ENCODE measurements around the gene NACC2.
A peak's percentile ranks its signal among the peaks of the same experiment; 100 is the strongest.
"Not testable (repeated sequence)": the region's sequence is repeated elsewhere in the genome, so short reads cannot be mapped to it uniquely, and the experiment has no call there.

Gene NACC2

DNA sequence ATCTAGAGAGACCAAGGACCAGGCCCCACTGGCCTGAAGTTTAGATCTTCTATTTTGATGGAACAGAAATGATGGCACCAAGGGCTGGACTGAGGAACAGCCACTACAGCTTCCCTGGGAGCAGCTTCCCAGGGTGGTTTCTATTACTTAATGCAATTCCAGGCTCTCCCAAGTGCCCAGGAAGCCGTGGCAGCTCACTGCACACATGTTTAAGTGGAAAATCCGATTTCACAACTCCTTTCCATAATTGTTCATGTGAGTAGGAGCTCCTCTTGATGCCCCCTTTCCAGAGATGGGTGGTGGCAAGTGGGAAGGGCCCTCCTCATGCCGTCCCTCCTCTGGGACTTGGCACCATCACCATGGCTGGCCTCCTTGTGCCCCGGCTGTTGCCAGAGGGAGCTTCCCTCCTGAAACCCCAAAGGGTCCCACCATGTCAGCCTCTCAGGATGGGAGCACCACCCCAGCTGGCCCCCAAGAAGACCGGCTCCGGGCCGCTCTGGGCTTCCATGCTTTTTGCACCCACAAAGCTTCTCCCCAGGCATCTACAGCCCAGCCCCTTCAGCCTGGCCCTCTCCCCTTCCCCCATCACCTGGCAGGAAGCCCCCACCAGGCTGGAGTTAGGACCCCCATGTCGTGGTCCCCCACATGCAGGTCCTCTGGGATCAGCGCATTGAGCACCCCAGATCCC is 124.8 kb downstream of the NACC2 start:
- DNase-seq (ENCODE audit: low read depth, low spot score), result no peak
- no peak overlapping the region for H3K27ac ChIP-seq

GRCh38 chr9:135969064-135969683 is 125.9 kb downstream of the NACC2 start:
- no peak overlapping the region for H3K27ac ChIP-seq
- DNase-seq (ENCODE audit: low read depth, low spot score), result no peak

DNA sequence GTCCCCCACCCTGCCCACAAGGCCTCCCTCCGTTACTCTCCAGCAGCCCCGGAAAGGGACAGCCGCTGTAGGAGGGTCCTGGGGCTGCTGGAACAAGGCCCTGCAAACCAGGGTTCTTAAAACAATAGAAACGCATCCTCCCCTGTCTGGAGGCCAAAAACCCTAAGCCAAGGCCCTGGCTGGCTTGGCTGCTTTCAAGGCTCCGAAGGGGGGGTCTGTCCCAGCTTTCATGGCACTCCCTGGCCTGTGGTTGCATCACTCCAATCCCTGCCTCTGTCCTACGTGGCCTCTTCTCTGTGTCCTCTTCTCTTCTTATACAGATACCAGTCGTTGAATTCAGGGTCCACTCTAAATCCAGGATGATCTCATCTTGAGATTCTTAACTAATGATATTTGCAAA is 126.5 kb downstream of the NACC2 start:
- no peak overlapping the region for H3K27ac ChIP-seq
- DNase-seq (ENCODE audit: low read depth, low spot score), result no peak

DNA sequence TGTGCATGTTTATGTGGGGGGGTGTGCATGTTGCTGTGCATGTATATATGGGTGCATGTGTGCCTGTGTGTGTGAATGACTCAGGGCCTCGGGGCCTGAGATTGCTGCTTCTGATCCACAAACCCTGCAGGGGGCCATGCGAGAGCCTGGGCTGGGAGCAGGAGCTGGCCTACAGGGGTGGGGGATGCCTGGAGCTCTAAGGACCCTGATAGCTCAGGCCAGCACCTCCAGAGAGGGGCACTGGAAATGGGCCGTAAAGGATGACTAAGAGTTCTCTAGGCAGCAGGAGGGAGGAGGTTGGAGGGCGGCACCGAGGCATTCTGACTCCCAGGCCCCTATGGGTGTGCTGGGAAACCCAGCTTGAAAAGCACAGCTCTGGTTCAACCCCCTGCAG is 127.0 kb downstream of the NACC2 start:
- no peak for DNase-seq (ENCODE audit: low read depth, low spot score)
- no peak overlapping the region for H3K27ac ChIP-seq

DNA sequence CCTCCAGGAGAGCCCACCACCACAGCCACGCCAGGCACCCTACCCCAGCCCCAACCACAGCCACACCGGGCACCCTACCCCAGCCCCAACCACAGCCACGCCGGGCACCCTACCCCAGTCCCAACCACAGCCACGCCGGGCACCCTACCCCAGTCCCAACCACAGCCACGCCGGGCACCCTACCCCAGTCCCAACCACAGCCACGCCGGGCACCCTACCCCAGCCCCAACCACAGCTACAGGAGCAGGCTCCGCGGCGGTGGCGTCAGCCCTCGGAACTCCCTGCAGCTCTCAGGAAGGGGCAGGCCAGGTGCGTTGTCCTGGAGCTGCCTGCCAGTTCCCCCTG is 128.2 kb downstream of the NACC2 start:
- DNase-seq (ENCODE audit: low read depth, low spot score); H3K27ac ChIP-seq: not testable (repeated sequence)

DNA sequence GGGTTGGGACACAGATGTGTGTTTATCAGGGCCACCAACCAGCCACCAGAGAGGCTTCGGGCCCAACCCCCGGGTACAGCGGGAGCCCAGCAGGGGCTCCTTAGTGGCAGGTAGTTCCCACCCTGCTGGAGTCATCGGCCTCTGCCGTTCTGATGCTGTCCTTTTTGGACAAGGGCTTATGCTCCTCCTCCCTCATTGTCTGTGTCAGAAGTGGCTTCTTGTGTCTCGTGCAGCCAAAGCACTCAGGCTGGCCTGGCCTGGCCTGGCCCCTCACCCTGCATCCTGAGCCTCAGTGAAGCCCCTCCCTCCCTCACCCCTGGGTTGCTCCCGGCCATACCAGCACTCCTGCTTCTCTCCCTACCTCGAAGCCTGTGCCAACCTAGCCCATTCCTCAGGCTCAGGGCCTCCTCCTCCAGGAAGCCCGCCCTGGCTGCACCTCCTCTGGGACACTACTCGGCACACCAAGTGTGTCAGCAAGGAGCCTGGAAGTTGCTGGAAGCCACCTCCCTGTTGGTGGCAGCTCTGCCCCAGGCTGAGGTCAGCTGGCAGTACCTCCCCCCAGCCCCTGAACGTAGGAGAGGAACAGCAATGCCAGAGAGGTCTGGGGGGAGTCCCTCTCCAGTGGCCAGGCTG is 129.8 kb downstream of the NACC2 start:
- no peak for DNase-seq (ENCODE audit: low read depth, low spot score)

DNA sequence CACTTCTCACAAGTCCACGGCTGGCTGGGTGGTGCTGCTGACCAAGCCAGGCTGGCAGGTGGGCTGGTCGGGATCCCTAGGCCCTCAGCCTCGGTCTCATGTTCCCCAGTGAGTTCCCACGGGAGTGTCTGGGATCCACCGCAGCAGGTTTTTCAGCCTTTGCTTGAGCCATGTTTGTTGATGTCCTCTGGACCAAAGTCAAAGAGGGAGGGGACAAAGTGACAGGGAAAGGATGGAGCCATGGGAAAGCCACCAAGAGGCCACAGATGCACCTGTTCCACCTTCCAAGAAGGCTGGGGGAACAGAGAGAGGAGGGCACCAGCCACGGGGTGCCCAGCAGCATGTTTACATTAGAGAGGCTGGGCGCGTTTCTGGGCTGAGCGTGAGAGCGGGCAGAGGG is 131.2 kb downstream of the NACC2 start:
- no peak for DNase-seq (ENCODE audit: low read depth, low spot score)
- no peak overlapping the region for H3K27ac ChIP-seq

More for the DNA sequence above, 129.8 kb downstream of the NACC2 start:
- H3K27ac ChIP-seq, result no peak overlapping the region

DNA sequence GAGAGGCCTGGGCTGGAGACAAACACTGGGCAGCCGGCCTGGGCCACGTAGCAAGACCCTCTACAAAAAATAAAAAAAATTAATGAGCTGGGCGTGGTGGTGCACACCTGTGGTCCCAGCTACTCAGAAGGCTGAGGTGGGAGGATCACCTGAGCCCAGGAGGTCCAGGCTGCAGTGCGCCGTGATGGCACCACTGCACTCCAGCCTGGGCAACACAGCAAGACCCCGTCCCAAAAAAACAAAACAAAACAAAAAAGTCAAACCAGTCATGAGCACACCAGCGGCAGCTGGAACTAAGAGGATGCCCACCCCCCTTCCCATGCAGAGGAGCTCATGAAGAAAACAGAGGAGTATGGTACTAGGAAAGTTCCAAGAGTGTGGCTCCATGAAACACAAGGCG is 131.8 kb downstream of the NACC2 start:
- DNase-seq (ENCODE audit: low read depth, low spot score), result no peak
- H3K27ac ChIP-seq, result no peak overlapping the region

- no peak for DNase-seq (ENCODE audit: low read depth, low spot score)
- H3K27ac ChIP-seq, result no peak overlapping the region
Observed at GRCh38 chr9:135962696-135963307, 132.3 kb downstream of the NACC2 start.

DNA sequence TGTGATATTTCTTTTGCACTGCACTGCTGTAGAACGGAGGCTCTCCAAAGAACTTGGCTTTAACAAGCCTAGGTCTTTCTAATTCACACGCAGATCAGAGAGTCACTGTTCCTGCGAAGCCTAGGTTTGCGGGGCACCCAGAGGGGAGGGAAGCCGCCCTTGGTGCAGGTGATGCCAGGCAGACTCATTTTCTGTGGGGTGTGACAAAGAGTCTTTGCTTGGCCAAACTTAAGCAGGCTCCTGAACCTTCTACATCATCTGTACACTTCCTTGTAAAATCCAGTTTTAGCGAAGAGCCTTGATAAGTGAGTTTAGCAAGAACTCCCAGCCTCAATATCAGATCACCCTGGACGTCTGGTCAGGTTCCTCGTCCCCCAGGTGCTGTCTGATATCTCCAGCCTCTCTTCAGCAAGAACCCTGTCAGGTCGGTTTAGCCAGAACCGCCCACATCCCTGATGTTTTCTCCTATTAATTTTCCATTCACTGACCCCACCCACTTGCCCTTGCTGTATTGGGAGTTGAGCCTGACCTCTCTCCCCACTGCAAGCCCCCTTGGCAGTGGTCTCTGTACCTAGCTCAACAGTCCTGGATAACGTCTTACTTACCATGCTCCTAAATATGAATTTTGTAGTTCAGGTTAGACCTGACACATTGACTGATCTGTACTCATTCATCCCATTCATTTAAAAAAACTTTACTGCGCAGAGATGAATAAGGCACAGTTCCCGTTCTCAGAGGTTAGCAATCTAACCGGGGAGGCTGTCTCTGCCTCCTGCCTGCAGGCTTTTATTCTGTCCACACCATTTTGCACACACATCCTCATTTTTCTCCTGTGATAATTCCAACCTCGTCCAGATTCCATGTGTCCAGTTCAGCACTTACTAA is 133.0 kb downstream of the NACC2 start:
- H3K27ac ChIP-seq, result no peak overlapping the region
- no peak for DNase-seq (ENCODE audit: low read depth, low spot score)

GRCh38 chr9:135961277-135961715 is 133.8 kb downstream of the NACC2 start, which contains the start of gene UBAC1:
TSS of gene UBAC1 (minus strand) at chr9:135961373. CDS start at chr9:135961162, 211 bp downstream.
- peak; percentile 85 for DNase-seq (ENCODE audit: low read depth, low spot score)
- peak within 1 kb of the TSS; percentile 42 for H3K27ac ChIP-seq

GRCh38 chr9:135960411-135961276 is 134.4 kb downstream of the NACC2 start:
- peak overlapping the region; percentile 42 for H3K27ac ChIP-seq
- DNase-seq (ENCODE audit: low read depth, low spot score), result no peak

DNA sequence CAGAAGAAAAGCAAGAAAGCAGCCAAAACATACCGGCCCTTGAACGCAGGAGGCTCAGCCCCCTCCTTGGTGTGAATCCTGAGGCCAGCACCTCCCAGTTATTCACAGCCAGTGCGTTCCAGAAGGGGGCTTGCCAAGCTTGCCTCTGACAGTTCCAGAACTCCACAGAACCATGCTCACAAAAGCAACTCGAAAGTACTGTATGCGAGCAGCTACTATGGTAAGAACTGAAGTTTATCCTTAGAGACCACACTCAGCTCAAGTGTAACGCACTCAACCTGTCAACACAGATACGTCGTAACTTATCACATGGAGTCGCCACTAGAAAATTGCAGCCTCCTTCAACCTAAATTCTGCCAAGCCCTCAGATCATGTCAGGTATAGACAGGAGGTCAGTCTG is 135.3 kb downstream of the NACC2 start:
- no peak overlapping the region for H3K27ac ChIP-seq

DNA sequence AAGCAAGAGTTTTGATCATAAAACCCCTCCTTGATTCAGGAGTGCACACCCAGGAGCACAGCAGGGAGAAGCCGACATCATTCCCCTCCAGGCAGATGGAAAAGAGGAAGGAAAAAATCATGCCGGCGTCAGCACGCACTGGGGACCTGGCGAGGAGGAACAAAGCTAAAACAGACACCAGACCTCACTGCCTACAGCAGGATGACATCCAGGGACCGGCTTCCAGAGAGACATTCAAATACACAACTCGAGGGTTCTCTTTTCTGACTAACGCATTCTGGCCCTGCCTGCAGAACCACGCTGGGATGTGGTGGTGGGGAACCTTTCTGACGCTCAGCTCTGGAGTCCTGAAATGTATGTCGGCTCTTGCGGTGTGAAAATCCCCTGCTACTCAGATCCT is 136.6 kb downstream of the NACC2 start:
- H3K27ac ChIP-seq, result no peak overlapping the region
- no peak for DNase-seq (ENCODE audit: low read depth, low spot score)

More for the DNA sequence above, 135.3 kb downstream of the NACC2 start:
- no peak for DNase-seq (ENCODE audit: low read depth, low spot score)

GRCh38 chr9:135957431-135957830 is 137.7 kb downstream of the NACC2 start:
- DNase-seq (ENCODE audit: low read depth, low spot score), result no peak
- H3K27ac ChIP-seq, result no peak overlapping the region

DNA sequence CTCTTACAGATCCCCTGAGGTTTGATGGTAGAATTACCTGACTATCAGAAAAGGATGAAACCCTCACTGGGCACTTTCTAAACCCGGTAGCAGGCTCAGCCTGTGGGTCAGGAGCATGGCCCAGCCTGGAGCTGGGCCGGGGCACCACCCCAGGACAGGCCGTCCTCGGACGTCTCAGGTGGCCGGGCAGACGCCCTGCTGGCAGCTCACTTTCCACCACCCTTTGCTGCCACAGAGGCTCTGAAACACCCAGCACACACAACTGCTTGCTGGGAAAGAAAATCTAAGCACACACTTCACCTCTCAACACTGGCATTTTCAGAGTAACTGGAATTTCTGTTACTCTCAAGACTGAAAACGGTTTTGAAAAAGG is 138.3 kb downstream of the NACC2 start:
- DNase-seq (ENCODE audit: low read depth, low spot score), result no peak
- no peak overlapping the region for H3K27ac ChIP-seq

All from epithelial cell of prostate (primary cell).